Mucosa of descending colon (tissue), 3 donors: ENCODE results near the gene TRIM62. TPM values are rescaled to one million over a fixed set of nuclear protein-coding genes. Genes with fewer than 3 reads are reported as not detected.

Source experiments
- ATAC-seq: fragments of 200-7000 bp; cut with Tn5 transposase; one replicate; pipeline ENCODE4 v1.9.1; 2020; ENCODE audit warnings: mild to moderate bottlenecking, moderate library complexity
- DNase-seq, 3 donors: peaks; one replicate each; pipeline ENCODE4 v3.0.0-alpha.2; 2020
- H3K36me3 ChIP-seq: fragments of 200-600 bp; one replicate; pipeline ENCODE4 v1.8.0; 2021; ENCODE audit warnings: low read depth, mild to moderate bottlenecking
- H3K4me1 ChIP-seq: fragments of 200-600 bp; one replicate; pipeline ENCODE4 v1.8.0; 2021; ENCODE audit warnings: low read depth, mild to moderate bottlenecking
- H3K4me3 ChIP-seq: fragments of 200-600 bp; one replicate; pipeline ENCODE4 v1.8.0; 2021; ENCODE audit warnings: mild to moderate bottlenecking
- H3K9me3 ChIP-seq: fragments of 200-600 bp; one replicate; pipeline ENCODE4 v1.8.0; 2021; ENCODE audit warnings: mild to moderate bottlenecking
- intact Hi-C, 2 donors: fragments of 100-400 bp; cut with DNase I in 1 of 2; cut with micrococcal nuclease in 1 of 2; formaldehyde crosslinking; loops; one replicate each; pipeline versions ENCODE4 v1.11.0 to v1.11.1; 2022; cut with DNase I, micrococcal nuclease
- total RNA-seq, 3 donors: library from RNA; stranded (reverse); fragmentation: NEBNext Ultra II Directional in 2 of 3; extraction: Animal tissue kit (Norgen Biotek cat#: 25700) in 2 of 3; gene quantifications; one replicate each; pipeline versions ENCODE4 v1.2.1 to v1.2.4, GENCODE V29; 2021 to 2023
- TF ChIP-seq, protein P1 (sequence below): fragments of 200-600 bp; IDR thresholded peaks from one replicate; pipeline ENCODE4 v1.8.0; 2022; ENCODE audit warnings: antibody characterized with exemption, mild to moderate bottlenecking
- donor health status: DM: no; HTN: no; CAD: no; lungs with moderate emphysema.
- donor health status: DM: no; HTN: no; CAD: no.
- donor health status: DM: no; HTN: yes; CAD: no.

The TRIM62 gene
- total RNA-seq, 3 donors from 2014 or later: 5.0 to 9.3 (median 5.2) TPM

DNA sequence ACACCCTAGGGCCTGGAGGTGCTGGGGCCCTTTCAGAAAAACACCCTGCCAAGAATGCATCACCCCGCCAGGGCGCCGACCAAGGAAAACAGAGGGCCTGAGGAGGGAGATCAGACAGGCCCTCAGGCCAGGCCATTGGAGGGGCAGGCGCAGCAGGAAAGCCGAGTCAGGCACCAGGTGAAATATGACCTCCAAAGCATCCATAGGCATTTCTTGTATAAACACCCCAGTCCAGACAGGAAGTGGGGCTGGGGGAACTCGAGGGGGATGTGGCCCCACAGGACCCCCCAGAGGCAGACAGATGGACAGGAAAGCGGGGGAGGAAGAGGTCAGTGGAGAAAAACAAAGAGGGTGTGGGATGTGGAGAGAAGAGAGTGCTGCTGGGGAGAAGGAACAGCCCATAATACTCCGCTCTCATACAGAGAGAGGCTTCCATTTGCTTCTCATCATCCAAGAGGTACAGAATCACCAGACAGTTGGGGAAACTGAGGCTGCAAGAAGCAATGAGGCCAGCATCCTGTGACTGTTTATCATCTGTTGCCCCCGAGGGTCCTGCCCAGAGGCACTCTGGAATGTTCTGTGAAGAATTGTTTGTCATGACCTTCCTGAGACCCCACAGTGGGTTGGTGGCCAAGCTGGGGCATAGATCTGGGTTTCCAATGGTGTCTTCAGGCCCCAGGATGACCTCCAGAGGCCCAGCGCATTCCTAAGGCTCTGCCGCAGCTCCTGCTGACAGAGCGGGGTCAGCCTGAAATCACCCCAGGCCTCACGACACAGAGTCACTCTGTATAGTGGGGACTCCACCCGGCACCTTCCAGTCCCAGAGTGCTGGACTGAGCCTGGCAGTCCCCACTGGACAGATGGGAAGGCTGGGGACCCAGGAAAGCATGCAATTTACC, 18.0 kb downstream of the TRIM62 start:
- no peak for ATAC-seq

DNA sequence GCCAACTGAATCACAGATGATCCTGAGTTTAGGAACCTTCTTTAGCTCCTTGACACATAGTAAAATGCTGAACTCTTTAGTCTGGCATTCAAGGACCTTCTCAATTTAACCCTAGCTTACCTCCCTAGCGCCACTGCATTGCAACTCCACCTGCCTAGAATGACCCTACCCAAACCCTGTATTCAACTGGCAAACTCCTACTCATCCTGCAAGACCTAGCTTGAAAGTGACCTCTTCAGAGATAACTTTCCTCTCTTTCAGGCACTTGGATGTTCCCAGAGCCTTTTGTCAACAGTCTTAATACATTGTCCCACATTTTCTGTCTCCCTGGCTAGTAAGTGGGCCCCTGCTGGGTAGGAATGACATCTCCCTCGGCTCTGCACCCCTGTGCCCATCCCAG, 19.7 kb downstream of the TRIM62 start:
- DNase-seq (no peak), ATAC-seq (no peak)
- H3K4me3 ChIP-seq: no peak overlapping the region
- H3K9me3 ChIP-seq: no peaks in the 10 kb centered on the region
- H3K36me3 ChIP-seq: no peaks in the 10 kb centered on the region
- no peaks in the 10 kb centered on the region for H3K4me1 ChIP-seq
- intact Hi-C loops: no loop called here
- TF ChIP-seq, protein P1, sequence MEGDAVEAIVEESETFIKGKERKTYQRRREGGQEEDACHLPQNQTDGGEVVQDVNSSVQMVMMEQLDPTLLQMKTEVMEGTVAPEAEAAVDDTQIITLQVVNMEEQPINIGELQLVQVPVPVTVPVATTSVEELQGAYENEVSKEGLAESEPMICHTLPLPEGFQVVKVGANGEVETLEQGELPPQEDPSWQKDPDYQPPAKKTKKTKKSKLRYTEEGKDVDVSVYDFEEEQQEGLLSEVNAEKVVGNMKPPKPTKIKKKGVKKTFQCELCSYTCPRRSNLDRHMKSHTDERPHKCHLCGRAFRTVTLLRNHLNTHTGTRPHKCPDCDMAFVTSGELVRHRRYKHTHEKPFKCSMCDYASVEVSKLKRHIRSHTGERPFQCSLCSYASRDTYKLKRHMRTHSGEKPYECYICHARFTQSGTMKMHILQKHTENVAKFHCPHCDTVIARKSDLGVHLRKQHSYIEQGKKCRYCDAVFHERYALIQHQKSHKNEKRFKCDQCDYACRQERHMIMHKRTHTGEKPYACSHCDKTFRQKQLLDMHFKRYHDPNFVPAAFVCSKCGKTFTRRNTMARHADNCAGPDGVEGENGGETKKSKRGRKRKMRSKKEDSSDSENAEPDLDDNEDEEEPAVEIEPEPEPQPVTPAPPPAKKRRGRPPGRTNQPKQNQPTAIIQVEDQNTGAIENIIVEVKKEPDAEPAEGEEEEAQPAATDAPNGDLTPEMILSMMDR: no peak

More for the DNA sequence above, 18.0 kb downstream of the TRIM62 start:
- intact Hi-C loops: no loop called here
- no peak overlapping the region for H3K4me3 ChIP-seq
- H3K36me3 ChIP-seq: no peaks in the 10 kb centered on the region
- H3K9me3 ChIP-seq: no peaks in the 10 kb centered on the region
- DNase-seq: no peak
- no peaks in the 10 kb centered on the region for H3K4me1 ChIP-seq
- TF ChIP-seq, protein P1: no peak

DNA sequence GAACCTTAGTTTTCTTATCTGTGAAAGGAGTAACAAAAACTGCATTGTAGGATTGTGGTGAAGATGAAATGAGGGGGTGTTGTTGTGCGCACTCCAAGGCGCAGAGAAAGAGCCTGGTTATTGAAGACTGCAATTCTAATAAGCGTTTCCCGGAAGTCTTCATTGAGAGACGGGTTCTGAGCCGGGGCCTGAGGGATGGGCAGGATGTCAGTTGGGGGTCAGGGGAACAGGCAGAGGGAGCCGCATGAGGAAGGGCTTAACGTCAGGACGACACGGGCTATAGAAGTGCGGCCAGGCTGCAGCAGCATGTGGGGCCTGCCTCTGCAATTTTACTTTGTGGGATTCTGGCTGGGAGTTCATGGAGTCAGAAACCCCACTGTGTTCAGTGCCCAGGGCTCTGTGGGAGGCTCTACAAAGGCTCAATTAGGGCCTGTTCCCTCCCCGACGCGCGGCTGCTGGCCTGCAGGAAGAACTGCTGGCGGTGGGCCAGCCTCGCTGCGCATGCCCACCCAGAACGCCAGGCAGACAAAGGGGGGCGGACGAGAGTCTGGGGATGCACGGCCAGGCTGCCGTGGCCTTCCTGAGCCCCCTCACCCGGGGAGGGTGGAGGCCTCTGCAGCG, 20.7 kb downstream of the TRIM62 start:
- Histone ChIP-seq H3K4me1 (no peaks in the 10 kb centered on the region), H3K36me3 (no peaks in the 10 kb centered on the region), H3K4me3 (no peak overlapping the region), H3K9me3 (no peaks in the 10 kb centered on the region)
- no peak for ATAC-seq
- DNase-seq: peak in 1 of 3 donors; percentile 17
- intact Hi-C loops: no loop called here
- TF ChIP-seq, protein P1: no peak

DNA sequence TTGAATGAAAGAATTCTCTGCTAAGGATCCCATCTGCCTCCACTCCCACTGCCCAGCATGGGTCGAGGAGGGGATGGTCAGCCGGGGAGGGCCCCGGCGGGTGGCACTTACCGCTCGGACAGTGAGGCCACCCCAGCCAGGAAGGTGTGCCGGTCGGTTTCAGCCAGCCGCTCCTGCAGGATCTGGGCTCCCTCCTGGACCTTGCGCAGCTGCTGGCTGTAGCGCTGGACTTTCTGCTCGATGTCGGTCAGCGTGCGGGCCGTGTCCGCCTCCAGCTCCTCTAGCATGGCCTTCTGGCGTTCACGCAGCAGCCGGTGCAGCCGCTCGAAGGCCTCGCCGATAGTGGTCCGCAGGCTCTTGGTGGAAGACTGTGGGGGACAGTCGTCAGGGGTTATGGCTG, 22.3 kb downstream of the TRIM62 start:
- Histone ChIP-seq H3K9me3 (no peaks in the 10 kb centered on the region), H3K36me3 (no peaks in the 10 kb centered on the region), H3K4me3 (no peak overlapping the region), H3K4me1 (no peaks in the 10 kb centered on the region)
- ATAC-seq (no peak), DNase-seq (no peak)
- TF ChIP-seq, protein P1: no peak
- intact Hi-C loops: no loop called here

DNA sequence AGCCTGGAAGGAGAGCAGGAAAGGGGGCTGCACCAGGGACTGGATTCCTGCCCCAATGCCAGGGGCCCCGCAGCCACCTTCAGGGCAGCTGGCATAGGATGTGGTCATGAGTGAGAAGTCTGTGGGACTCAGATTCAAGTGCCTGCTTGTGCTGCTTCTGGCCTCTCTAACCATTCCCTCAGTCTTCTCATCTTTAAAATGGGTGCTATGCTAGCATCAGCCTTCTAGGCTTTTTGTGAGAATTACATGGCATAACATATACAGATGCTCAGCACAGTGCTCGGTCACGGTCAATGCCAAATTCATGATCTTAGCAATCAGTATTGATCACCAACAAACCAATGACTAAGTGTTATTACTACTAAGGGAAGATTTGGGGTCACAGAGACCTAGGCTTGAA, 23.5 kb downstream of the TRIM62 start:
- no peak for ATAC-seq
- Histone ChIP-seq H3K36me3 (no peaks in the 10 kb centered on the region), H3K4me1 (no peaks in the 10 kb centered on the region), H3K4me3 (no peak overlapping the region), H3K9me3 (no peaks in the 10 kb centered on the region)
- DNase-seq: no peak
- TF ChIP-seq, protein P1: no peak
- intact Hi-C loops: no loop called here
